ENCODE results near the gene SLC30A4.
"Not testable (repeated sequence)": the region's sequence is repeated elsewhere in the genome, so short reads cannot be mapped to it uniquely, and the experiment has no call there.

The SLC30A4 gene

DNA sequence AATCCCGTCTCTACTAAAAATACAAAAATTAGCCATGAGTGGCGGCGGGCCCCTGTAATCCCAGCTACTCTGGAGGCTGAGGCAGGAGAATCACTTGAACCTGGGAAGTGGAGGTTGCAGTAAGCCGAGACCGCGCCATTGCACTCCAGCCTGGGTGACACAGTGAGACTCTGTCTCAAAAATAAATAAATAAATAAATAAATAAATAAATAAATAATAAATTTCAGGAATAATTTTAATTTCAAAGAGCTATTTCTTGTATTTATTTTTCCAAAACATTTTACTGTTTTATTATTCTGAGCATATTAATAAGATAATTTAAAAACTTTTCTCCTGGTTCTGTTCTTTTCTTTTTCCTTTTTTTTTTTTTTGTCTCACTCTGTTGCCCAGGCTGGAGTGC is 15.4 kb downstream of the SLC30A4 start:
- DNase-seq (ENCODE audit: low read depth), result not testable (repeated sequence)

DNA sequence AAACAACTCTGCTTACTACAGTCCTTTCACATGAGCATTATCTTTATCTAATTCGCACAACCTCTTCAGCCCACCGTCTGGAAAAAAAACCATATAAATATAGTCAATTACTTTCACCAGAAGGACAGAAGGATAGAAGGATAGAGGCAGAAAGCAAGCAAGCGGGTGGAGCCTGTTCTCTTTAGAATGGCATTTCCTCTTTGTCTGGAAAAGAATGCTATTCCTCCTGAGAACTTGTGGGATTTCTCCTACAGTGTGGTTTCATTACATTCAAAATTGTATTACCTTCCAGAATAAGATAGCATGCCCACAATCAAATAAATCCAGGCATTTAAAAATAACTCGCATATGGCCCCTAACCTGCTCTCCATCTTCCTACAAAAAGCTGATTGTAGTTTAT is 23.1 kb downstream of the SLC30A4 start:
- no peak for DNase-seq (ENCODE audit: low read depth)

DNA sequence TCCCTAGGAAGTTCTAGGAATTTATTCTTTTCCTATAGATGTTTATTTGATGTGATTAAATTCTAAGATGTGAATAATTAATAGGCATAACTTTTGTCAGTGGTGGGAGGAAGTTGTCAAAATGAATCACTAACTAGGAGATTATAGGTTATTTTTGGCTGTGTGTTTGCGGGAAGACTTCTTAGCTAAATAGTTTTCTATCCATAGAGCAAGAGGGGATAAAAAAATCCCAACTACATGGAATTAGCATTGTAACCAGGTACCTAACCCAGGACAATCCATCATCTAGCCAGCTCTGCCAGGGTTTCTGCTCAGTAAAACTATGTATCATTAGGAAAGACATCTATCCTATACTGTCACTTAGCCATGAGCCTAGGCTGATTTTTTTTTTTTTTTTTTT is 23.9 kb downstream of the SLC30A4 start:
- no peak for DNase-seq (ENCODE audit: low read depth)

- no peak for DNase-seq (ENCODE audit: low read depth)
Measured at GRCh38 chr15:45497261-45497660, 25.3 kb downstream of the SLC30A4 start.

- DNase-seq (ENCODE audit: low read depth), result no peak
Measured at GRCh38 chr15:45496658-45497057, 25.9 kb downstream of the SLC30A4 start.

- no peak for DNase-seq (ENCODE audit: low read depth)
Measured at GRCh38 chr15:45495588-45495987, 27.0 kb downstream of the SLC30A4 start.

GRCh38 chr15:45489690-45490238 is 32.8 kb downstream of the SLC30A4 start:
- DNase-seq (ENCODE audit: low read depth), result no peak

GRCh38 chr15:45486317-45486716 is 36.2 kb downstream of the SLC30A4 start:
- no peak for DNase-seq (ENCODE audit: low read depth)

- DNase-seq (ENCODE audit: low read depth), result no peak
Measured at GRCh38 chr15:45481135-45481534, 41.4 kb downstream of the SLC30A4 start.

DNA sequence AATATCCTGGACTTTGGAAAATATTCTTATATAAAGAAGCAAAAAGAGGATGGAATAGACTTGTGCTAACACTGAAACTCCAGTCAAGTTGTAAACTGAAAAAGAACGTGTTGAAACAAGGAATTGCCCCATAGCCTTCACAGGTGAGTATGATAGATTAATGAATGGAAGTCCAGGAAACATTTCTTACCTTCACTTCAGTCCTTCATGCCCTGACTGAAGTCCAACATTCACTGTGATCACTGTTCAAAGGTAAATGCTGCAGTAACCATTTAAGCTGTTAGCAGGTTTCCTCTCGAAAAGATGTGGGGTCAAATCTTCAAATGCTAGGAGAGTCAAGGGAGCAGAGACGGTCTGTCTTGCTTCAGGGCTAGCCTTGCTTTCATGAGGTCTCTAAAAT is 46.1 kb downstream of the SLC30A4 start:
- DNase-seq (ENCODE audit: low read depth), result no peak

GRCh38 chr15:45474799-45475198 is 47.8 kb downstream of the SLC30A4 start:
- DNase-seq (ENCODE audit: low read depth), result no peak

DNA sequence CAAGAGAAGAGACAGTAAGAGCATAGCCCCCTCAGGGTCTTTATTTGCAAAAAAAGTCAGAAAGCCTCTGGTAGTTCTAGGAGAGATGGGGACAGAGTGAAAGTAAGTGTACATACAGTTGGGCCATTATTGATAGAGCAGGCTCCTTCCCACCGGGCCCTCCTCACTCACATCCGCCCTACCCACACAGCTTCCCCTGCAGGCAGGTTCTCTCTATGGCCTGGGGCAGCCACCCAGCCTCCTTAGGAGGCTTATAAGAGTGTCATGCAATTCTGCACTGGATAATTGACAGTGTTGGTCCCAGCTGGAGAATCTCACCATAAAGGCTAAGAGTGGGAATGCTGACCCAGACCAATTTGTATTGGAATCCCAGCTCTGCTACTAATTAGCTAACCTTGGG is 49.5 kb downstream of the SLC30A4 start:
- DNase-seq (ENCODE audit: low read depth), result no peak

DNA sequence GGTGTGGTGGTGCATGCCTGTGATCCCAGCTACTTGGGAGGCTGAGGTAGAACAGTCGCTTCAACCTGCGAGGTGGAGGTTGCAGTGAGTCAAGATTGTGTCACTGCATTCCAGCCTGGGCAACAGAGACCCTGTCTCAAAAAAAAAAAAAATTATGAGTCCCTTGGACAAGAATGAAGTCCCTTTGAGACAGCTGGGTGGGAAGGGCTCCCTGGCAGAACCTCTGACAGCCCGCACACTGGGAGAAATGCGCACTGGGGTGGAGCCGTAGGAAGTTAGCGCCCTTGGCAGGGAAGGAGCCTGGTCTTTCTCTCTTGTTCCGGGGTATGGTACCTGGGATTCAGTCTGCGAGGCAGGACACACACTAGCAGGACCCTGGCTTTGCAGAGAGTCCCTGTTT is 51.4 kb downstream of the SLC30A4 start:
- DNase-seq (ENCODE audit: low read depth), result no peak

- DNase-seq (ENCODE audit: low read depth), result no peak
Measured at GRCh38 chr15:45469441-45469840, 53.1 kb downstream of the SLC30A4 start.

DNA sequence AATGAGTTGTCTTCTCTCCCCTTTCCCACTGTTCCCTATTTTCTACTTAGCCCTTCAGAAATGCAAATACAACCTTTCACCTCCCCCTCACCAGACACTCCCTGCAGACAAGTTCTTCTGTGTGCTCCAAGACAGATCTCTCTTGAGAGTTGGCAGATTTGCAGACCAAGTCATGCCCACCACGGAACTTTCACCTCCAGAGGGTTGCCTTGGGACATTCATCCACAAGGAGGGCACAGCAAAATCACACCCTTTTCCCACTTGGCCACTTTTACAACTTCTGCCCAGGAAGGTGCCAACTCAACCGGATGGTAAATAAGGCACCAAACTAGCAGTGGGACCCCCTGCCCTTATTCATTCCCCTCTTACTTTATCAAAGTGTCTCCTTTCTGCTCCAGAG is 53.5 kb downstream of the SLC30A4 start:
- DNase-seq (ENCODE audit: low read depth), result no peak

GRCh38 chr15:45468294-45468693 is 54.3 kb downstream of the SLC30A4 start:
- no peak for DNase-seq (ENCODE audit: low read depth)

- DNase-seq (ENCODE audit: low read depth), result peak; percentile 68
Measured at GRCh38 chr15:45458746-45459403, 63.7 kb downstream of the SLC30A4 start.

DNA sequence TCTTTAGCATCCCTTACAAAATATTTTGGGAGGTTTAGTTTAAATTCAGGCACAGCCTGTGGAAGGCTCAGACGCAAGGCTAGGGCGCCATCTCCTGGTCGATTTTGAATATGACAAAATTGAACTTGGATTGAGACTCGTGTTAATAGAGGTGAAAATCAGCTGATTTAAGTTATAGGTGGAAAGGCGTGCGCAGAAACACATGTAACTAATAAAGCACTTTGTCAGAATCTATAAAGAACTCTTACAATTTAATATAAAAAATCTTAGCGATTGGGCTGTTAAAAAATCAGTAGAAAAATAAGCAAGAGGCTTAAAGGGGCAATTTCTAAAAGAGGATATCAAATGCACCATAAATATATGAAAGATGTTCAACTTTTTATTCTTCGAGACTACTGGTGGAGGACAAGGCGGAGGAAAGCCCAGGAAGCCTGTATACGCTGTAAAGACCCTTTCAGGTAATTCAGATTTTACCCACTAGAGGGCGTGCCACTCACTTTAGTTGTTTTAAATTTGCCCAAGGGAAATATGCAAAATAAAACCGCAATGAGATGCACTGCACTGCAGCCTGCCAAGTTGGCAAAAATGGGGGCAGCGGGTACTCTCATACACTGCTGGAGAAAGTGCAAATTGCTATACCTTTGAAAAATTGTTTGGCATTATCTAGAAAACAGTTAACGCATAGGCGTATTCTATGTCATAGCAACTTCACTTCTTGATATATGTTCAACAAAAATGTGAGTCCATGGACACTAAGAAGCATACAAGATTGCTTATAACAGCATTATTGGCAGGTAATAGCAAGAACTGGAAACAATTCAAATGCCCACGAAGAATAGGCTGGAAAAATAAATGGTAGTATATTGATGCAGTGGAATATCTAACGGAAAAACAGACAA is 64.7 kb downstream of the SLC30A4 start:
- DNase-seq (ENCODE audit: low read depth), result peak; percentile 45

DNA sequence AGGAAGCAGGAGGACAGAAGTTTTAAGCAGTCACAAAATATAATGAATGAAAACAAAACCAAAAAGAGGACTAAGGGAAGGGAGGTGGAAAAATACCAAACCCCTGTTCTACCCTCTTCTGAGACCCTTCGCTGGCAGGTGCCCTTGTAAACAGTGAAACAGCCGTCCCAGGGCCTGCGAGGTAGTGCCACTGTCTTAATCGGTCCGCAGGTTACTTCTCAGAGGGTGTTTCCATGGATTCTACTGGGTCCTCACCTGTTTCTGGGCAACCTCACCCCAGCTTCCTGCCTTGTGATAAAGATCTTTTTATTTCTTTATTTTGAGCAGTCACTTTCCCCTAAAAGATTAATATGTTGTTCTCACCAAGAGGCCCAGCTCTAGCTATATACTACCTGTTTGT is 65.3 kb downstream of the SLC30A4 start:
- DNase-seq (ENCODE audit: low read depth), result no peak

DNA sequence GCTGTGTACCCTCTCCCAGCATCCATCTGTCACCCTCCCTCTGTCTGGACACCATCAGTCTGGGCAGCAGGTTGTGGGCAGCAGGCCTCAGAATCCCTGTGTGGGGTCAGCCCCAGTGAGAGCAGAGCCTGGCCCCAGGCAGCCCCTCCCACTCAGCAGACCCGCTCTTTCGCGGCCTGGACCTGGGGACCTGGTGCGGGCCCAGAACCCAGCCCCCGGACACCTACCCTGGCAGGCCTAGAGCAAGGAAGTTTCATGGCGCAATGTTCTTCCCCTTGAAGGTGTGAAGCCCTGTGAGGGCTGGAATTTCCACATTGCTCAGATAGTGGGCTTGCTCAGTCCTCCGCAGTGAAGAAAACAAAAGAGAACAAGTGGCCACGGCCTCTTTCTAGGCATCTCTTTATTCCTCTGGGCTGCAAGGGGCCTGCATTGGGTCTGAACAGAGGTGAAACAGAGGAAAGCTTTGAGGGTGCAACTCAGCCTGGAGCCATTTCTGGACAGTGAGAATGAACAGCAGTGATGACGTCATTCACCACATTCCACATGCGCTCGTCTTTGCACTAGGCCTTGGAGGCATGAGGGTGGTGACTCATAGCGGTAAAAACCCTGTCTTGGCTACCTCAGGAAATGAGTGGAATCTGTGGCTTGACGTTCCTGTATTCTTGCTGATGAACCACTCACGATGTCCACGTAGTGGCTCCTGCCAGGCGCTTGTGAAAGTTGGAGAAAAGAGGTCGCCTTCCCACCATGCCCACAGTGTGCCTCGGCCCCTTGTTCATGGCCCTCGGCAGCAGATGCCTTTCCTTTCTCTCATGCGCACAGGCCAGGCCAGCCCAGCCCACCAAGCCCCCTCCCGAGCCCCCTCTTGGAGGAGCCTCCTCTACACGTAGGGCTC is 66.1 kb downstream of the SLC30A4 start:
- peak; percentile 56 for DNase-seq (ENCODE audit: low read depth)

DNA sequence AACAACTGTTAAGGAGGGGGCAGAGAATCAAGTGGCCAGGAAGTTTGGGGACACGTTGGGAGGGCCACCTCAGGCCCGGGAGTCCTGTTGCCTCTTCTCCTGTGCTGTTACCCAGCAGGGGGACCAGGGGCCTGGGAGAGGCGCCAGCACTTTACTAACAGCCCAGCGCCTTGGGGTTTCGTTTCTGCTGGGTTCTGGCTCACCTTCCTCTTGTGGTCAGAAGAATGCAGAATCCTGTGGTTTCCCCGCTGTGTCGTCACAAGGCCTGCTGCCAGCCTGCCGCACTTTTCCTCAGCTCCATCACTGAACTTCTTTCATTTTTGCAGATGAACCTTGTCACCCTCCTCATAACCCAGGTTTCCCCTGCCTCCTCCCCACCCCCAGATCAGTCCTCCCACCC is 67.7 kb downstream of the SLC30A4 start:
- peak; percentile 66 for DNase-seq (ENCODE audit: low read depth)

GRCh38 chr15:45451265-45451664 is 71.3 kb downstream of the SLC30A4 start:
- DNase-seq (ENCODE audit: low read depth), result no peak
